GM18870 (cell line): ENCODE data around the gene TOX2.

Source experiments
- ATAC-seq: cut with Tn5 transposase; IDR thresholded peaks from one replicate; pipeline ENCODE4 v1.9.1; 2021; ENCODE audit warnings: moderate library complexity; ENCODE audit not compliant: unreplicated experiment

Gene TOX2

GRCh38 chr20:43955750-43956191, 41.1 kb downstream of the TOX2 start:
- ATAC-seq: no peak

- no peak for ATAC-seq
Observed at GRCh38 chr20:43957392-43957791, 42.7 kb downstream of the TOX2 start.

- ATAC-seq: no peak
Observed at GRCh38 chr20:43958626-43959025, 44.0 kb downstream of the TOX2 start.

- ATAC-seq: no peak
Observed at GRCh38 chr20:43959079-43959919, 44.6 kb downstream of the TOX2 start.

GRCh38 chr20:43959920-43960227, 45.2 kb downstream of the TOX2 start:
- ATAC-seq: no peak

GRCh38 chr20:43960231-43960630, 45.6 kb downstream of the TOX2 start:
- ATAC-seq: no peak

- ATAC-seq: no peak
Observed at GRCh38 chr20:43961116-43961515, 46.5 kb downstream of the TOX2 start.

- no peak for ATAC-seq
Observed at GRCh38 chr20:43961541-43962471, 47.2 kb downstream of the TOX2 start.

- no peak for ATAC-seq
Observed at GRCh38 chr20:43962530-43962929, 47.9 kb downstream of the TOX2 start.

- no peak for ATAC-seq
Observed at GRCh38 chr20:43963233-43963632, 48.6 kb downstream of the TOX2 start.

- no peak for ATAC-seq
Observed at GRCh38 chr20:43963872-43964791, 49.5 kb downstream of the TOX2 start.

- no peak for ATAC-seq
Observed at GRCh38 chr20:43968341-43969000, 53.8 kb downstream of the TOX2 start.

GRCh38 chr20:43969028-43969447, 54.4 kb downstream of the TOX2 start:
- no peak for ATAC-seq

GRCh38 chr20:43969501-43970182, 55.0 kb downstream of the TOX2 start:
- ATAC-seq: no peak

GRCh38 chr20:43971267-43971666, 56.6 kb downstream of the TOX2 start:
- ATAC-seq: no peak

GRCh38 chr20:43972051-43972450, 57.4 kb downstream of the TOX2 start:
- no peak for ATAC-seq

GRCh38 chr20:43972692-43973091, 58.0 kb downstream of the TOX2 start:
- ATAC-seq: no peak

GRCh38 chr20:43973231-43973630, 58.6 kb downstream of the TOX2 start:
- ATAC-seq: no peak

GRCh38 chr20:43973671-43974450, 59.2 kb downstream of the TOX2 start:
- ATAC-seq: no peak
